Transverse colon (tissue), 4 donors: ENCODE data around the gene CCDC69. TPM values are rescaled to one million over a fixed set of nuclear protein-coding genes. Genes with fewer than 3 reads are reported as not detected.
A peak's percentile ranks its signal among the peaks of the same experiment; 100 is the strongest.

ENCODE experiments used
- DNase-seq: peaks from one replicate; pipeline ENCODE4 v3.0.0-alpha.2; 2019
- H3K27ac ChIP-seq, 4 donors: fragments of 200-600 bp; sonication (generic); 2 replicates each; pipeline ENCODE4 v1.5.1; 2016 to 2018; ENCODE audit warnings: inconsistent platforms in 4 of 4
- H3K27me3 ChIP-seq: fragments of 200-600 bp; sonication (generic); 2 replicates; pipeline ENCODE4 v1.5.1; 2017; ENCODE audit warnings: inconsistent platforms
- H3K36me3 ChIP-seq, 4 donors: fragments of 200-600 bp; sonication (generic); 2 replicates each; pipeline ENCODE4 v1.5.1; 2017 to 2019; ENCODE audit warnings: inconsistent platforms in 4 of 4
- H3K4me1 ChIP-seq, 4 donors: fragments of 200-600 bp; sonication (generic); 2 replicates each; pipeline ENCODE4 v1.5.1; 2017 to 2020; ENCODE audit warnings: inconsistent platforms in 4 of 4
- H3K4me3 ChIP-seq, 4 donors: fragments of 200-600 bp; sonication (generic); 1 replicate in 1 of 4; 2 replicates in 3 of 4; pipeline versions ENCODE4 v1.5.1 to v1.6.1; 2017 to 2019; ENCODE audit warnings: inconsistent platforms in 4 of 4
- H3K9me3 ChIP-seq, 2 donors: fragments of 200-600 bp; sonication (generic); 2 replicates each; pipeline ENCODE4 v1.5.1; 2017 to 2019; ENCODE audit warnings: inconsistent platforms in 2 of 2
- CTCF ChIP-seq, 5 experiments: fragments of 200-600 bp in 3 of 5; fragments of 450-650 bp in 2 of 5; sonication (generic) in 3 of 5; IDR thresholded peaks; 1 replicate in 2 of 5; 2 replicates in 3 of 5; pipeline ENCODE4 v1.5.1; 2016 to 2017; ENCODE audit warnings: antibody characterized with exemption in 5 of 5, inconsistent platforms in 3 of 5, mild to moderate bottlenecking in 2 of 5, moderate library complexity in 1 of 5
- EP300 ChIP-seq: sonication (generic); formaldehyde crosslinking; IDR thresholded peaks from one replicate; pipeline ENCODE4 v1.6.1; 2017; ENCODE audit warnings: antibody characterized with exemption, low read depth
- POLR2A ChIP-seq: fragments of 450-650 bp; IDR thresholded peaks from one replicate; pipeline ENCODE4 v1.6.1; 2016; ENCODE audit warnings: antibody characterized with exemption, mild to moderate bottlenecking, moderate library complexity
- POLR2AphosphoS5 ChIP-seq, 3 donors: sonication (generic); formaldehyde crosslinking; IDR thresholded peaks; one replicate each; pipeline ENCODE4 v1.6.1; 2016; ENCODE audit warnings: antibody characterized with exemption in 3 of 3
- WGBS, 2 donors: methylation state at CpG; one replicate each; pipeline ENCODE4 v1.1.5; 2018; ENCODE audit warnings: low coverage in 1 of 2; 5-methylcytosine and 5-hydroxymethylcytosine counted together
- in situ Hi-C, 4 donors: fragments of 200-750 bp; cut with MboI; loops; one replicate each; pipeline versions ENCODE4 v1.15.0 to v1.15.1; 2017; ENCODE audit warnings: low sequenced_read_pairs in 3 of 4, low pct_ligation_motif_present in 1 of 4, low pct_unique_long_range_greater_than_20kb in 1 of 4
- intact Hi-C: fragments of 100-400 bp; cut with DNase I; formaldehyde crosslinking; loops from one replicate; pipeline ENCODE4 v1.15.1; 2023; ENCODE audit warnings: low total_unique reads
- total RNA-seq, 4 donors: library from RNA; depleted of rRNA; stranded (reverse); fragments of >200 nt; gene quantifications; one replicate each; pipeline ENCODE4 v1.1.0, GENCODE V29; 2016

CCDC69 gene
- total RNA-seq, 4 donors from 2014 or later = 37.7 to 89.2 (median 62.1) TPM

DNA sequence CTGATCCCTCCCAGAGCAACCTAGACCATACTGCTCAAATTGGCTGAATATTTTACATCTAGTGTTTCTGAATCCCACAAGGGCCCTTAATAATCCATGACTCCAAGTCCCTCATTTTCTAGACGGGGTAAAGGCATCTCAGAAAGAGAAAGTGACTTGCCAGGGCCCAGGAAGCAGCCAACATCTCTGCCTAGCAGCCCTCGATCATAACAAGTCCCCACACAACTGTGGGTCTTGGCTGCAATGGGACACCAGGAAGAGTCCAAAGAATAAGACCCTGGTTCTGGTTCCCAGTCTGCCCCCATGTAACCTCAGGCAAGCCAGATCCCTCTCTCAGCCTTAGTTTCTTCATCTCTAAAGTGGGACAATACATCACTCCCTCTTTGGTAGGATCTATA is 72.6 kb downstream of the CCDC69 start:
- Histone ChIP-seq H3K4me1 (peaks cover 36 to 75% (median 51%) of the 10 kb centered on the region in 4 donors), H3K36me3 (no peaks in the 10 kb centered on the region), H3K27ac (peak overlapping the region; percentile 86 to 90 (median 88)), H3K27me3 (no peaks in the 10 kb centered on the region), H3K9me3 (no peaks in the 10 kb centered on the region), H3K4me3 (peak overlapping the region in 1 of 4 donors; percentile 3)
- intact Hi-C loops (no loop called here), in situ Hi-C loops (no loop called here)
- 36% methylated on average over 2 of the region's 2 CpGs; no CpG with 5 or more reads in 1 of the 2 donors for WGBS, 2 donors
- DNase-seq = no peak
- no peak for TF ChIP-seq POLR2AphosphoS5 (IDR thresholded peaks at IDR 0.05)
- TF ChIP-seq EP300 = no peak
- no peak for TF ChIP-seq POLR2A
- no peak for TF ChIP-seq CTCF (IDR thresholded peaks at IDR 0.05)

- TF ChIP-seq CTCF (IDR thresholded peaks at IDR 0.05) (no peak), POLR2AphosphoS5 (IDR thresholded peaks at IDR 0.05) (peak in 1 of 3 donors; percentile 26)
- WGBS, 2 donors = 14 to 27% methylated on average over 1 to 5 of the region's 5 CpGs
- Histone ChIP-seq H3K9me3 (no peaks in the 10 kb centered on the region), H3K27me3 (no peaks in the 10 kb centered on the region), H3K36me3 (no peaks in the 10 kb centered on the region), H3K4me3 (peak overlapping the region in 1 of 4 donors; percentile 3), H3K4me1 (peaks cover 39 to 75% (median 54%) of the 10 kb centered on the region in 4 donors), H3K27ac (peak overlapping the region; percentile 86 to 90 (median 88))
- in situ Hi-C loops (no loop called here), intact Hi-C loops (no loop called here)
- DNase-seq = peak; percentile 61
Measured at GRCh38 chr5:151150471-151151262, 73.2 kb downstream of the CCDC69 start.

- Histone ChIP-seq H3K36me3 (no peaks in the 10 kb centered on the region), H3K27ac (peak overlapping the region in 2 of 4 donors; percentile 88 to 89), H3K4me1 (peaks cover 39 to 74% (median 49%) of the 10 kb centered on the region in 4 donors), H3K4me3 (no peak overlapping the region), H3K9me3 (no peaks in the 10 kb centered on the region), H3K27me3 (no peaks in the 10 kb centered on the region)
- DNase-seq = no peak
- TF ChIP-seq POLR2AphosphoS5 (IDR thresholded peaks at IDR 0.05) = no peak
- no peak for TF ChIP-seq CTCF (IDR thresholded peaks at IDR 0.05)
- intact Hi-C loops (no loop called here), in situ Hi-C loops (no loop called here)
- WGBS, 2 donors = 66 to 84% methylated on average over 3 to 7 of the region's 7 CpGs
Measured at GRCh38 chr5:151148583-151148982, 75.3 kb downstream of the CCDC69 start.

- DNase-seq = no peak
- WGBS, 2 donors = 99% methylated on average over 4 of the region's 4 CpGs; no CpG with 5 or more reads in 1 of the 2 donors
- Histone ChIP-seq H3K9me3 (no peaks in the 10 kb centered on the region), H3K4me3 (no peak overlapping the region), H3K36me3 (no peaks in the 10 kb centered on the region), H3K27me3 (no peaks in the 10 kb centered on the region), H3K27ac (peak overlapping the region in 1 of 4 donors; percentile 1), H3K4me1 (peaks cover 46 to 72% (median 53%) of the 10 kb centered on the region in 4 donors)
- TF ChIP-seq EP300 (no peak), POLR2A (no peak), POLR2AphosphoS5 (IDR thresholded peaks at IDR 0.05) (no peak), CTCF (IDR thresholded peaks at IDR 0.05) (no peak)
- intact Hi-C loops (no loop called here), in situ Hi-C loops (no loop called here)
Measured at GRCh38 chr5:151147033-151147432, 76.9 kb downstream of the CCDC69 start.
